ENCODE measurements around the gene CLCA2. TPM values are rescaled to one million over a fixed set of nuclear protein-coding genes. Genes with fewer than 3 reads are reported as not detected.

The CLCA2 gene
- total RNA-seq, 1 experiment from 2014 or later, result 0.20 TPM

DNA sequence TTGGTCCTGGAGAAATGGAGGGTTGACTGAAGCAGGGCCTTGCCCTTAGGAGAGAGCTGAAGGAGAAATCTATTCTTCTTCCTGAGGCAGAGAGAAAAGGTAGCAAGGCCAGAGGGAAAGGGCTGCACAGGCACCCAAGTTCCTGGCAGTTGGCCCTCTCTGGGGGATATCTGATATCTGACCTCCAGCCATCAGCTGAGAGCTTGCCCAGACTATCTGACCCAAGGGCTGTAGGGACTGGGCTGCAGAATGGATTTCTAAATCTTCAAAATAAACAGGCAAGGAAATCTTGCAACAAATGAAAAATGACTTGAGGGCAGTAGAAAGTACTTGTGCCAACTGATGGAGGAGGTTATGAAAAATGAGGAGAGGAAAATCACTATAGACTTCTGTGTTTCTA, 498 bp upstream of the CLCA2 start:
- no peak overlapping the region for H2AFZ ChIP-seq
- 0 out of 2 replicates have a peak, but pooled peaks cover 9% of the 10 kb centered on the region for H3K9me3 ChIP-seq (ENCODE audit: insufficient read depth, low read depth)
- BruUV-seq (replicated peaks), result no TSS peak
- ChIA-PET POLR2A (ENCODE audit: unreplicated experiment) (no interaction called here), CTCF (no interaction called here)
- no peaks in the 10 kb centered on the region for H3K79me2 ChIP-seq (ENCODE audit: low read depth)
- TF ChIP-seq, protein P1, sequence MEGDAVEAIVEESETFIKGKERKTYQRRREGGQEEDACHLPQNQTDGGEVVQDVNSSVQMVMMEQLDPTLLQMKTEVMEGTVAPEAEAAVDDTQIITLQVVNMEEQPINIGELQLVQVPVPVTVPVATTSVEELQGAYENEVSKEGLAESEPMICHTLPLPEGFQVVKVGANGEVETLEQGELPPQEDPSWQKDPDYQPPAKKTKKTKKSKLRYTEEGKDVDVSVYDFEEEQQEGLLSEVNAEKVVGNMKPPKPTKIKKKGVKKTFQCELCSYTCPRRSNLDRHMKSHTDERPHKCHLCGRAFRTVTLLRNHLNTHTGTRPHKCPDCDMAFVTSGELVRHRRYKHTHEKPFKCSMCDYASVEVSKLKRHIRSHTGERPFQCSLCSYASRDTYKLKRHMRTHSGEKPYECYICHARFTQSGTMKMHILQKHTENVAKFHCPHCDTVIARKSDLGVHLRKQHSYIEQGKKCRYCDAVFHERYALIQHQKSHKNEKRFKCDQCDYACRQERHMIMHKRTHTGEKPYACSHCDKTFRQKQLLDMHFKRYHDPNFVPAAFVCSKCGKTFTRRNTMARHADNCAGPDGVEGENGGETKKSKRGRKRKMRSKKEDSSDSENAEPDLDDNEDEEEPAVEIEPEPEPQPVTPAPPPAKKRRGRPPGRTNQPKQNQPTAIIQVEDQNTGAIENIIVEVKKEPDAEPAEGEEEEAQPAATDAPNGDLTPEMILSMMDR (conservative IDR thresholded peaks at IDR 0.05), result no peak
- TF ChIP-seq EZH2 (IDR thresholded peaks at IDR 0.05; ENCODE audit: low read depth), result no peak
- H3K27me3 ChIP-seq (ENCODE audit: insufficient read depth, low read depth), result no peaks in the 10 kb centered on the region
- no peak overlapping the region for H3K27ac ChIP-seq
- H3K4me3 ChIP-seq, result no peak overlapping the region
- no peak for DNase-seq
- intact Hi-C loops (cut with micrococcal nuclease; ENCODE audit: unreplicated experiment), result no loop called here
- no peaks in the 10 kb centered on the region; the same call in 1 of the 2 replicates for H3K9me2 ChIP-seq (ENCODE audit: insufficient read depth)
- no peaks in the 10 kb centered on the region for H4K20me1 ChIP-seq (ENCODE audit: insufficient read depth)
- H3K36me3 ChIP-seq (ENCODE audit: low read depth), result no peaks in the 10 kb centered on the region
- H3F3A ChIP-seq (ENCODE audit: insufficient read depth, low read depth), result no peaks in the 10 kb centered on the region
- peaks cover 29% of the 10 kb centered on the region for H3K4me1 ChIP-seq (replicated peaks; ENCODE audit: insufficient read depth)
- no peak overlapping the region for H3K4me2 ChIP-seq

DNA sequence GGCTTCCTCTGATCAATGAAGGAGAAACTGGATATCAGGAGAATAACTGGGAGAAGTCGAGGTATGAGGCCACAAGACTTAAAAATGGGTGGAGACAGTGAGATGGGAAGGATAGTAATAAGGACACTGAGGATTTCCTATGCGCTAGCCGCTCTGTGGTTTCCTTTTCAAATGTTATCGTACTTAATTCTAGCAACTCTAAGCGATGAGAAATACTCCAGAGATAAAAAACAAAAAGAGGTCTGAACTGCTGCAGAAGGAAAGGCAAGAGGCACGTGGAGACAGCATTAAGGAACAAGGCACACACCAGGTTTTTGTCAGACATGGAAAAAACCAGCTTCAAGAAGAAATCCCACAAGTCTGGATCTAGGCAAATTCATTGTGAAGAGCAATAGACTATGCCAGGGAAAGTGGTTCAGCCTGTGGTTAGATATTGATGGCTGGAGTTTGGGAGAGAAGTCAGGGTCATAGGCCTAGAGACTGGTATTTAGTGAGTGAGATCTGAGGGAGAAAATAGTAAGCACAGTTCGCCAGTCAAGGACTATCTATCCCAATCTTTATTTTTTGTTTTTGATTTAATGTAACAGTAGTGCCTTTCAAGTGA, 5.3 kb downstream of the CLCA2 start:
- peak overlapping the region; percentile 44 for H2AFZ ChIP-seq
- ChIA-PET POLR2A (ENCODE audit: unreplicated experiment) (no interaction called here), CTCF (interaction anchor here (0.6 kb wide), 1 partner anchor 275 kb away, joined by 3 read pairs; the partner anchor contains the start of gene SH3GLB1)
- H4K20me1 ChIP-seq (ENCODE audit: insufficient read depth), result no peaks in the 10 kb centered on the region
- H3K4me1 ChIP-seq (replicated peaks; ENCODE audit: insufficient read depth), result peaks cover 36% of the 10 kb centered on the region
- no peak for DNase-seq
- peak overlapping the region; percentile 68 for H3K4me2 ChIP-seq
- peaks cover 22% of the 10 kb centered on the region; the same call in 1 of the 2 replicates for H3K9me3 ChIP-seq (ENCODE audit: insufficient read depth, low read depth)
- peak overlapping the region; percentile 87 for H3K27ac ChIP-seq
- H3K36me3 ChIP-seq (ENCODE audit: low read depth), result no peaks in the 10 kb centered on the region
- intact Hi-C loops (cut with micrococcal nuclease; ENCODE audit: unreplicated experiment), result no loop called here
- TF ChIP-seq, protein P1 (conservative IDR thresholded peaks at IDR 0.05), result no peak
- TF ChIP-seq EZH2 (IDR thresholded peaks at IDR 0.05; ENCODE audit: low read depth), result no peak
- no peaks in the 10 kb centered on the region for H3K9me2 ChIP-seq (ENCODE audit: insufficient read depth)
- no peaks in the 10 kb centered on the region for H3K27me3 ChIP-seq (ENCODE audit: insufficient read depth, low read depth)
- H3K4me3 ChIP-seq, result 0 out of 2 replicates have a peak overlapping the region, but pooled peaks have one; percentile 3
- H3K79me2 ChIP-seq (ENCODE audit: low read depth), result no peaks in the 10 kb centered on the region
- H3F3A ChIP-seq (ENCODE audit: insufficient read depth, low read depth), result peaks cover 24% of the 10 kb centered on the region
- BruUV-seq (replicated peaks), result no TSS peak

DNA sequence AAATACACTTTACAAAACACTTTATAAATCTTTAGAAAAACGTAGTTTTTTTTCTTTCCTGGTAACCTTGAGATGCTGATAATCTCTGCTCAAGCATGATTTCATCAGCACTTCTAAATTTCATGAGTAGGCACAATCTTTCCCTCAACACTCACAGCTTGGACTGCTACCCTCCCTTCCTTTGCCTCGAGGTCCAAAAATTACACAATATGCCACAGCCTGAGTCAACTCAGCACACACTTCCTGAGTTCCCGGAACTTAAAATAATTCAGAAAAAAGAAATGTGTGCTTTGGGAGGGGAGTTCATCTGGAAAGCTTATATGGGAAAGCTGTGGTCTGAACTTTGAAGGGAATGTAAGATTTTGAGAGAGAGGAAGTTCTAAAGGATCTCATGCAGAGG, 5.9 kb downstream of the CLCA2 start:
- intact Hi-C loops (cut with micrococcal nuclease; ENCODE audit: unreplicated experiment), result no loop called here
- H3K36me3 ChIP-seq (ENCODE audit: low read depth), result no peaks in the 10 kb centered on the region
- H3K4me3 ChIP-seq, result peak overlapping the region; percentile 15; the same call in 1 of the 2 replicates
- no peaks in the 10 kb centered on the region for H3K9me2 ChIP-seq (ENCODE audit: insufficient read depth)
- TF ChIP-seq, protein P1 (conservative IDR thresholded peaks at IDR 0.05), result no peak
- TF ChIP-seq EZH2 (IDR thresholded peaks at IDR 0.05; ENCODE audit: low read depth), result no peak
- CTCF ChIA-PET, result interaction anchor here (0.6 to 0.7 kb wide), 3 partner anchors 36 to 274 kb away, joined by 3 to 6 read pairs (median 3); partner anchors contain the start of gene SH3GLB1
- H3F3A ChIP-seq (ENCODE audit: insufficient read depth, low read depth), result peaks cover 28% of the 10 kb centered on the region
- no TSS peak for BruUV-seq (replicated peaks)
- no peaks in the 10 kb centered on the region for H4K20me1 ChIP-seq (ENCODE audit: insufficient read depth)
- POLR2A ChIA-PET (ENCODE audit: unreplicated experiment), result interaction anchor here (0.7 kb wide), 1 partner anchor 34 kb away, joined by 4 read pairs; the partner anchor contains the start of gene ODF2L
- peak; percentile 50 to 96 for DNase-seq
- peaks cover 42% of the 10 kb centered on the region for H3K4me1 ChIP-seq (replicated peaks; ENCODE audit: insufficient read depth)
- peak overlapping the region; percentile 68 for H3K4me2 ChIP-seq
- peak overlapping the region; percentile 87 for H3K27ac ChIP-seq
- H2AFZ ChIP-seq, result peak overlapping the region; percentile 44
- H3K27me3 ChIP-seq (ENCODE audit: insufficient read depth, low read depth), result no peaks in the 10 kb centered on the region
- H3K79me2 ChIP-seq (ENCODE audit: low read depth), result no peaks in the 10 kb centered on the region
- H3K9me3 ChIP-seq (ENCODE audit: insufficient read depth, low read depth), result peaks cover 22% of the 10 kb centered on the region; the same call in 1 of the 2 replicates

Data from PC-9 (cell line).